Right atrium auricular region (tissue), 2 donors: ENCODE data around the gene REEP6. TPM values are rescaled to one million over a fixed set of nuclear protein-coding genes. Genes with fewer than 3 reads are reported as not detected.
"Not testable (repeated sequence)": the region's sequence is repeated elsewhere in the genome, so short reads cannot be mapped to it uniquely, and the experiment has no call there.

ENCODE experiments used
- DNase-seq: peaks from one replicate; pipeline ENCODE4 v3.0.0-alpha.2; 2019; ENCODE audit warnings: low spot score
- H3K27ac ChIP-seq, 2 donors: fragments of 200-600 bp; sonication (generic); 1 replicate in 1 of 2; 2 replicates in 1 of 2; pipeline ENCODE4 v1.5.1; 2016 to 2019
- H3K27me3 ChIP-seq, 2 donors: fragments of 200-600 bp; sonication (generic); one replicate each; pipeline versions ENCODE4 v1.5.1 to v1.6.0; 2017 to 2019
- H3K36me3 ChIP-seq: fragments of 200-600 bp; sonication (generic); one replicate; pipeline ENCODE4 v1.5.1; 2016
- H3K4me1 ChIP-seq, 2 donors: fragments of 200-600 bp; sonication (generic); one replicate each; pipeline versions ENCODE4 v1.5.1 to v1.6.0; 2017 to 2019
- H3K4me3 ChIP-seq, 2 donors: fragments of 200-600 bp; sonication (generic); 1 replicate in 1 of 2; 2 replicates in 1 of 2; pipeline ENCODE4 v1.5.1; 2017 to 2019; ENCODE audit warnings: mild to moderate bottlenecking in 1 of 2, moderate library complexity in 1 of 2
- H3K9me3 ChIP-seq, 2 donors: fragments of 200-600 bp; sonication (generic); one replicate each; pipeline ENCODE4 v1.5.1; 2019
- total RNA-seq, 2 donors: library from RNA; depleted of rRNA; stranded (reverse); fragments of >200 nt; gene quantifications; one replicate each; pipeline ENCODE4 v1.1.0, GENCODE V29; 2016
- TF ChIP-seq, protein P1 (sequence below), 2 donors: fragments of 200-600 bp; sonication (generic); IDR thresholded peaks; one replicate each; pipeline ENCODE4 v1.5.1; 2019; ENCODE audit warnings: antibody characterized with exemption in 2 of 2

Gene REEP6
- total RNA-seq, 2 donors from 2014 or later = 1.3 to 2.3 TPM

DNA sequence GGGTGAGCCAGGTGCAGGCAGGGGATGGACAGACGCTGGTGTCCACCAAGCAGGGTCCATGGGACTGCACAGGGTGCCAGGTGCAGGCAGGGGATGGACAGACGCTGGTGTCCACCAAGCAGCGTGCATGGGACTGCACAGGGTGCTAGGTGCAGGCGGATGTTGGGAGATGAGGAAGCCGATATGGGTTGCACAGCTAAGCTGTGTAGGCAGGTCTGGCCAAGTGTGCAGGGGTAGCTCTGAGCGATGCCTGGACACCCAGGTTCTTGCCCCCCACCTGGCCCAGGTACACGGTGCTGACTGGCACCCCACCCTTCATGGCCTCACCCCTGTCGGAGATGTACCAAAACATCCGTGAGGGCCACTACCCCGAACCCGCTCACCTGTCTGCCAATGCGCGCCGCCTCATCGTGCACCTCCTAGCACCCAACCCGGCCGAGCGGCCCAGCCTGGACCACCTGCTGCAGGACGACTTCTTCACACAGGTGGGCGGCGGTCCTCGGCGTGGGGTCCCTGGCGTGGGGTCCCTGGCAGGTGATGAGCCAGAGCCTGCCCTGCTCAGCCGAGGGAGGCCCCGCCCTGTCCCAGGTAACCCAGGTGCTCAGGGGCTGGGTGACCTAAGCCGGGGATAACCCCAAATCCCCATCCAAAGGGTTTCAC, 36.8 kb downstream of the REEP6 start:
- H3K27me3 ChIP-seq = peaks cover 0 to 2% of the 10 kb centered on the region in 2 donors
- no peak for DNase-seq
- TF ChIP-seq, protein P1, sequence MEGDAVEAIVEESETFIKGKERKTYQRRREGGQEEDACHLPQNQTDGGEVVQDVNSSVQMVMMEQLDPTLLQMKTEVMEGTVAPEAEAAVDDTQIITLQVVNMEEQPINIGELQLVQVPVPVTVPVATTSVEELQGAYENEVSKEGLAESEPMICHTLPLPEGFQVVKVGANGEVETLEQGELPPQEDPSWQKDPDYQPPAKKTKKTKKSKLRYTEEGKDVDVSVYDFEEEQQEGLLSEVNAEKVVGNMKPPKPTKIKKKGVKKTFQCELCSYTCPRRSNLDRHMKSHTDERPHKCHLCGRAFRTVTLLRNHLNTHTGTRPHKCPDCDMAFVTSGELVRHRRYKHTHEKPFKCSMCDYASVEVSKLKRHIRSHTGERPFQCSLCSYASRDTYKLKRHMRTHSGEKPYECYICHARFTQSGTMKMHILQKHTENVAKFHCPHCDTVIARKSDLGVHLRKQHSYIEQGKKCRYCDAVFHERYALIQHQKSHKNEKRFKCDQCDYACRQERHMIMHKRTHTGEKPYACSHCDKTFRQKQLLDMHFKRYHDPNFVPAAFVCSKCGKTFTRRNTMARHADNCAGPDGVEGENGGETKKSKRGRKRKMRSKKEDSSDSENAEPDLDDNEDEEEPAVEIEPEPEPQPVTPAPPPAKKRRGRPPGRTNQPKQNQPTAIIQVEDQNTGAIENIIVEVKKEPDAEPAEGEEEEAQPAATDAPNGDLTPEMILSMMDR (IDR thresholded peaks at IDR 0.05) = no peak

DNA sequence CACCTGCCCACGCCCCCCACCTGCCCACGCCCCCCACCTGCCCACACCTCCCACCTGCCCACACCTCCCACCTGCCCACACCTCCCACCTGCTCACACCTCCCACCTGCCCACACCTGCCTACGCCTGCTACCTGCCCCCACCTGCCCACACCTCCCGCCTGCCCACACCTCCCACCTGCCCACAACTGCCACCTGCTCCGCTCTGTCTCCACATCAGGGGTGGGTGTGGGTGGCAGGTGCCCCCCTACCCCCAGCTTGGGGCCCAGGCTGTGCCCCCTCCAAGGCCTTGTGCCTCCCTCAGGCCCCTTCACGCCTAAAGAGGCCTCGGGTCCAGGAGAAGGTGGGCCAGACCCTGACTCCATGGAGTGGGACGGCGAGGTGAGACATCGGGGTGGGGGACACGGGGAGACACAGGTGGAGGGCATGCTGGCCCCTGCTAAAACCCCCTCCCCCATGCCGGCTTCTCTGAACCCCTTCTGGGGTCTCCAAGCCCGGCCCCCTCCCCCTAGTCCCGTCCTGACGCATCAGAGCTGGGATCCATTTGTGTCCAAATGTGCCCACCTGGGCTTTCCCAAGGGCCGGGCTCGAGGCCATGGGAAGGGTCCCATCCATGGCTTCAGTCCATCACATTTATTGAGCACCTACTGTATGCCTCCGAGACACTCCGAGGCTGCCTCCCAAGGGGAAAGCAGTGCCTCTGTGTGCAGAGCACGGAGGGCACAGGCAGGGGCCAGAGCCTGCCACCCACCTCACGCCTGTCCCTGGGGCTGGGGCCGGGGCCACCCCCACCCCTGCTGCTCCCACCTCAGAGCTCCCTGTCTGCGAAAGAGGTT, 37.8 kb downstream of the REEP6 start:
- H3K27me3 ChIP-seq = peaks cover 0 to 2% of the 10 kb centered on the region in 2 donors

More for the DNA sequence above, 36.8 kb downstream of the REEP6 start:
- Histone ChIP-seq H3K4me1 (peaks cover 0 to 12% of the 10 kb centered on the region in 2 donors), H3K9me3 (no peaks in the 10 kb centered on the region), H3K36me3 (no peaks in the 10 kb centered on the region), H3K4me3 (no peak overlapping the region), H3K27ac (no peak overlapping the region)

DNA sequence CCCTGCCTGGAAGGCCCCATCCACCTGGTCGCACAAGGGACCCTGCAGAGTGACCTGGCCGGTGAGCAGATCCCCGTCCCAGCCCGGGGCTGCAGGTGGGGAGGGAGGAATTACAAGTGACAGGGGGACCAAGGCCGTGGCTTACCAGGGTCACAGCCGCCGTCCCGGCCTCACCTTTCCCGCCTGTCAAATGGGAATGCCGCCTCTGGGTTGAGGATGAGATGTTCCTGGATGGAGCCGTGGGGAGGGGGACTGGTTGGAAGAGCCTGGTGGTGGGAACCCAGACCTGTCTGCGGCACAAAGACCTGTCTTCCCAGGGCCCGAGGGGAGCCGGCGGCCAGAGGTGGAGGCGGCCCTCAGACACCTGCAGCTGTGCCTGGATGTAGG, 38.4 kb downstream of the REEP6 start:
- Histone ChIP-seq H3K9me3 (no peaks in the 10 kb centered on the region), H3K27me3 (peaks cover 0 to 2% of the 10 kb centered on the region in 2 donors), H3K27ac (no peak overlapping the region), H3K36me3 (no peaks in the 10 kb centered on the region), H3K4me1 (peaks cover 0 to under 1% of the 10 kb centered on the region in 2 donors), H3K4me3 (no peak overlapping the region)
- TF ChIP-seq, protein P1 (IDR thresholded peaks at IDR 0.05) = no peak
- DNase-seq = no peak

More for the DNA sequence above, 37.8 kb downstream of the REEP6 start:
- peaks cover 0 to 7% of the 10 kb centered on the region in 2 donors for H3K4me1 ChIP-seq
- H3K36me3 ChIP-seq = no peaks in the 10 kb centered on the region
- TF ChIP-seq, protein P1 (IDR thresholded peaks at IDR 0.05) = no peak
- no peak overlapping the region for H3K27ac ChIP-seq
- no peak for DNase-seq
- H3K4me3 ChIP-seq = no peak overlapping the region
- H3K9me3 ChIP-seq = no peaks in the 10 kb centered on the region

DNA sequence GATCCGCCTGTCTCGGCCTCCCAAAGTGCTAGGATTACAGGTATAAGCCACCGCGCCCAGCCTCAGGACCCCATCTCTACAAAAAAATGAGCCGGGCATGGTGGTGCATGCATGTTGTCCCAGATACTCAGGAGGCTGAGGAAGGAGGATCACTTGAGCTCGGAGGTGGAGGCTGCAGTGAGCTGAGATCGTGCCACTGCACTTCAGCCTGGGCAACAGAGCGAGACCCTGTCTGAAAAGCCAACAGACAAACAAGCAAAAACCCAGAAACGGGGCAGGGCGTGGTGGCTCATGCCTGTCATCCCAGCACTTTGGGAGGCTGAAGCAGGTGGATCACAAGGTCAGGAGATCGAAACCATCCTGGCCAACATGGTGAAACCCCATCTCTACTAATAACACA, 39.9 kb downstream of the REEP6 start:
- not testable (repeated sequence) for H3K36me3 ChIP-seq, H3K27me3 ChIP-seq, H3K27ac ChIP-seq, H3K4me3 ChIP-seq, DNase-seq, H3K9me3 ChIP-seq, H3K4me1 ChIP-seq

DNA sequence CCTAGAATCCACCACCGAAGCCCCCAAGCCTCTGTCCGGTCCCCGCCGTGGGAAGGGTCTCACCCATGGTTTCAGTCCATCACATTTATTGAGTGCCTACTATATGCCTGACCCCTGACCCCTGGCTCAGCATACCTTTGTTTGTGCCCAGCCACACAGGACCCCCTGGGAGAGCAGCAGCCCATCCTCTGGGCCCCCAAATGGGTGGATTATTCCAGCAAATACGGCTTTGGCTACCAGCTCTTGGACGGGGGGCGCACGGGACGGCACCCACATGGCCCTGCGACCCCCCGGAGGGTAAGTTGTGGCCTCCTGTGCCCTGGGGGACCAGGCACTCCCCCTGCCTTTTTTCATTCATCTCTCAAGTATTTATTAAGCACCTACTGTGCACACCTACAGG, 40.6 kb downstream of the REEP6 start:
- Histone ChIP-seq H3K4me3 (no peak overlapping the region), H3K27ac (no peak overlapping the region), H3K27me3 (no peaks in the 10 kb centered on the region), H3K36me3 (no peaks in the 10 kb centered on the region), H3K4me1 (no peaks in the 10 kb centered on the region), H3K9me3 (no peaks in the 10 kb centered on the region)
- DNase-seq = no peak
- TF ChIP-seq, protein P1 (IDR thresholded peaks at IDR 0.05) = no peak

DNA sequence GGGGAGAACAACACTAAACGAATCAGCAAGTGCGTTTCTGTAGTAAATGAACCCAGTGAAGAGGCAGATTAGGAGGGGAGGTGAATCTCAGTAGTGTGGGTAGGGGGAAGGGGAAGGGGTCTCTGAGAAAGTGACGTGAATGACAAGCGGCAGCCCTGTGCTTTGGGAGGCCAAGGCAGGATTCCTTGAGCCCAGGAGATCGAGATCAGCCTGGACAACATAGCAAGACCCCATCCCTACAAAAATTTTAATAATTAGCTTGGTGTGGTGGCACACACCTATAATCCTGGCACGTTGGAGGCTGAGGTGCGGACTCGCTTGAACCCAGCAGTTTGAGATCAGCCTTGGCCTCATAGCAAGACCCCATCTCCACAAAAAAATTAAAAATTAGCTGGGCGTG, 41.0 kb downstream of the REEP6 start:
- Histone ChIP-seq H3K4me3 (no peak overlapping the region), H3K9me3 (no peaks in the 10 kb centered on the region), H3K4me1 (no peaks in the 10 kb centered on the region), H3K27me3 (no peaks in the 10 kb centered on the region), H3K36me3 (no peaks in the 10 kb centered on the region), H3K27ac (no peak overlapping the region)
- TF ChIP-seq, protein P1 (IDR thresholded peaks at IDR 0.05) = no peak
- no peak for DNase-seq
